GM11168 (cell line): ENCODE measurements around the gene LMCD1.

Source experiments
- in situ Hi-C: fragments of 300-500 bp; cut with MboI; formaldehyde crosslinking; loops from one replicate; pipeline ENCODE4 v1.12.0; 2022; ENCODE audit warnings: low sequenced_read_pairs; ENCODE audit not compliant: unreplicated experiment

LMCD1 gene

DNA sequence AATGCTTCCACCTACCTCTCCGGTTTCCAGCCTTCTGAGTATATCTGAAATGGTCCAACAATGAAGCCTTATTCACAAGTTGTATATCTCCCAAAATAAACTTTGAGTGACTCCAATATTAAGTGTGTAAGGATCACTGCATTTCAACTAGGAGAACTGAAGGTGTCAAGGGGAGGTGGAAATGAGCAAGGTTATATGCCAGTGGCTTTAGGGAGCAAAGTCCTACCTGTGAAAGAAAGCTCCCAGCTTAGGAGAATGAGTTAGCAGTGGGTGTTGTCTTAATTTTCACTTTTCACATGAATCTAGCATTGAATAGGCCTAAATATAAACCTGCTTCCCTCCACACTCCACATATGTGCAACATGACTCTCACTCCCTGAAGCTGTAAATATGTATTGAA lies 29.0 kb downstream of the LMCD1 start:
- in situ Hi-C loops = no loop called here

DNA sequence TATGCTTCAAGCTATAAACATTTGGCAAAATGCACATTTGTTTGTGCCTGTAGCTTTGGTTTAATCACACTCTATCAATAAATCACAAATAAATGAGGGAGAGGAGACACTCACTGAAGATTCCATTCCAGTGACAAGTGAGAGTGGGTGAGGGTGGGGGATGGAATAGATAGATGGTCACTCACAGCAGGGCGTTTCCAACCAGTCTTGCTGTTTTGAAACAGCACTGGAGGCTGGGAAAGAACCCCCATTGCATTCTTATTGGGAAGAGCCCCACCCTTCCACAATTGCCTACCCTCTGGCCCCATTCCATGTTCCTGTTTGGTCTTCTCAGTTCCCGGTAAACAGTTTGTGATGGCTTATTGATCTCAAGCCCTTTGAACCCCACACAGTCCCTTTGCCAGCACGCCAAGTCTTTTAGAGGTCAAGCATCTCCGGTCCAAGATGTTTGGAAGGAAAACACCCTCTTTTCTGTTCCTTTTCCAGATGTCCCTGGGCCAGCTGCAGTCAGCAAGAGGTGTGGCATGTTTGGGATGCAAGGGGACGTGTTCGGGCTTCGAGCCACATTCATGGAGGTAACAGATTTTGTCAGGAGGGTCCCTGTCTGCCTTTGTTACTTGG lies 30.7 kb downstream of the LMCD1 start:
- in situ Hi-C loops = no loop called here

DNA sequence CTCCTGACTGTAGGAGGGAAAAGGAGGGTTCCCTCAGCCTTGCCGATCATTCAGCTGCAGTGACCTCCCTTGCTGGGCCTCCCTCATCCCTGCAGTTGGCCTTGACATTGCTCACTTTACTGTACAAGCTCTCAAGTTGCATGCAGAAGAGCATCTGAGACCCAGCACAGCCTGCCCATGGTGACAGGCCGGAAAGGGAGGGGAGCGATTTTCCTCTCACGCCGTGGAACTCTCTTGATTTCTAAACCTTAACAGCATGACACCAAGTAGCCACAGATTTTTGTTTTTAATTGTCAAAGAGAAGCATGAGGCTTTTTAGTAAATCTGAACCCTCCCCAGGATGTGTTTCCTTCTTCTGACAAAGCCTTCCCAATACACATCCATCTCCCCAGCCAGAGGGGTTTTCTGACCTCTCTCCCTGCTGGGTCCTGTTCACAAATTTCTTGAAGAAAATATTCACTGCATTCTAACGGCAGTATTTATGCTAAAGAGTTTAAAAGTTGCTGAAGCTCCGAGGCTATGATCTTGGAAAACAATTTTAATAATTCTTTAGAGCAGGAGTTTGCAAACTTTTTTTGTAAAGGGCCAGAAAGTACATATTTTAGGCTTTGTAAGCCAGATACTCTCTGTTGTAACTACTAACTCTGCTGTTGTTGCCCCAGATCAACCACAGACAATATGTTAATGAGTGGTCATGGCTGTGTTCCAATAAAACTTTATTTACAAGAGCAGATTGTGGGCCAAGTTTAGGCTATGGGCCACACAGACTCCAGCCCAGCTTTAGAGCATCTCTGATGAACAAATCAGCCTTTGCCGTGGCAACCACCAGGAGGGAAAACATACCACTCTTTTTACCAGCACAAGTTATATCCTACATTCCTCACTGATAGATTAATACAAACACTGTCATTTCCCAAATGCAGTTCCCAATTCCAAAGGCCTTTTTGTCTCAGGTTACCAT lies 34.8 kb downstream of the LMCD1 start:
- in situ Hi-C loops = no loop called here

DNA sequence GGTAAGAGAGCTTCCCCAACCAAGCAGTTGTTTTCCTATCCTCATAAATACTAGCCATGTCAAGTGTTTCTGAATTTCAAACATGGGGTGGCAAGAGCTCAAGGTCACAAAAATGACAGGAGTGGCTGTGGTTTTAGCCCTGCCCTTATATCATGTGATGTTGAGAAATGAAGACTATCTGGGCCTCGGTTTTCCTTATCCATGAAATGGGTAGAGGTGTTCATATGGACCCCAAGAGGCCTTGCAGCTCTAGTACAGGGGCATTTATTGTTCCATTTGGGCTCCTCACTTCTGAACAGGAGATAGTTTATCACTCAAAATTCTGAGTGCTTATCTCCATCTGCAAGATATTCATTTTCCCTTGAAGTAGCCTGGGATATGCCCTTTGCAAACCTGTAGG lies 35.8 kb downstream of the LMCD1 start:
- in situ Hi-C loops = no loop called here

GRCh38 chr3:8538223-8538622 lies 36.6 kb downstream of the LMCD1 start:
- in situ Hi-C loops = no loop called here

DNA sequence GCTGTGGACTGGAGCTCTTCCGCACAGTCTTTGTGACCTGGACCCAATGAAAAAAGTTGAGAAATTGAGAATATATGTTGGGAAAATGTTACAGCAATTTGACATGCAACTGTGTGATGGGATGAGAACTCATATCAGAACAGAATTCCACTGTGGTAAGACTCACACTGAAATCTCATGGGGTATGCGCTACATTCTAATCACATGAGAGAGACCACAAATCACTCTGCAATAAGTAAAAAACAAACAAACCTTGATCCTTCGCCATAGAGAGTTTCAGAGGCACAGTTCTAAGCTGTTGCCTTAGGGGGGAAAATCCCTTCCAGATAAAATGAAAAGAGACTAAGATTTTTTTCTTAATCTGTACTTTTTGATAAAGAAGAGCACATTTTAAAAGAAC lies 37.3 kb downstream of the LMCD1 start:
- in situ Hi-C loops = no loop called here

- in situ Hi-C loops = no loop called here
Measured at GRCh38 chr3:8539419-8539818, 37.8 kb downstream of the LMCD1 start.

GRCh38 chr3:8540456-8540855 lies 38.8 kb downstream of the LMCD1 start:
- in situ Hi-C loops = no loop called here

- in situ Hi-C loops = no loop called here
Measured at GRCh38 chr3:8541486-8541885, 39.9 kb downstream of the LMCD1 start.

DNA sequence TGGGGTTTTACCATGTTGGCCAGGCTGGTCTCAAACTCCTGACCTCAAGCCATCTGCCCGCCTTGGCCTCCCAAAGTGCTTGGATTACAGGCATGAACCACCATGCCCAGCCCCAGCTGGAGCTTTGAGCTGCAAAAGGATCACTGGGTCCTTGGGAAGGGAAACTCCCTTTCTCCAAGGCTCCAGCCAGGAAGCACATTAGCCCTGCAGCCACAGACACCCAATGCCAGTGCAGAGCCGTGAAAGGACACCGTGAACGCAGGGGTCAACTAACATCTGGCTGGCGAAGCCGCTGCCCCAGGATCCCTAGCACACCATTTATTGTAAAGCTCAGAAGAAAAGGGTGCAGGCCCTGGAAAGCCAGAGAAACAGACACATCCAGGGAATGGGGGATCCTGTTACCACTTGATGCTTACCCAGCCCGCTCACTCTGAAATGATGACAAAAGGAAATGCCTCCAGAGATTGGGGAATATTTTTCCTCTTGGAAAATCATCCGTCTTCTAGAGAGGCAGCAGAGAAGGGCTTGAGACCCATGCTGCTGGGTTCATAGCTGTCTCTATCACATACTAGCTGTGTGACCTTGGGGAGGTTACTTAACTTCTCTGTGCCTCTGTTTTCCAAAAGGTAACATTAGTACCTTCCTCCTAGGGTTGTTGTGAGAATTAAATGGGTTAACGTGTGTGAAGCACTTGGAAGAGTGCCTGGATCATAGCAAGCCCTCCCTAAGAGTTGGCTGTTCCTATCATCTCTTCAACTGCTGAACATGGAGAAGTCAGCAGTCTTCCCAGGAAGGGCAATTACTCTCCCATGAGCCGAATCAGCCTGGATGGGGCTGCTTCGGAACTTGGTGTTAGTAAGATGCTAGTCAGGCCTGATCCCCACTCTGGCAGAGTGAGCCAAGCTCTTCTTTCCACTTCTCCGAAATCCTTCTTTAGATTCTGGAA lies 40.8 kb downstream of the LMCD1 start:
- in situ Hi-C loops = no loop called here

DNA sequence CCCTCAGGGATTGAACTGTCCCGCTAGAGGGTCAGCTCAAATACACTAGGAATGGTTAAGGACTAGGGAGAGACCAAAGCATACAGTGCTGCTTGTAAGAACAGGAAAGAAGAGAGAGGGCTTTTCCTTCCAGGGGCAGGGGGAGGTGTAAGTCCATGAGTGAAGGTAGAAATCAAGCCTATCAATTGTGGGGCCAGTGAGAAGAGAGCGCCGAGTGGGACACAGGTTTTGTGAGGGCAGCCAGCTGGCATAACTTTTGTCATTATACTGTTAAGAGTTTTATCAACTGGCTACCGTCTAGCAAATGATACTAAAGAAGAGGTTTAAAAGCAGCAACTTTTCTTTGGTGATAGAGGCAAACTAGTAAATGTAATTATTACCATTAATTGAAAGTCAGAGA lies 45.0 kb downstream of the LMCD1 start:
- in situ Hi-C loops = no loop called here

- in situ Hi-C loops = no loop called here
Measured at GRCh38 chr3:8548502-8549275, 47.1 kb downstream of the LMCD1 start.

DNA sequence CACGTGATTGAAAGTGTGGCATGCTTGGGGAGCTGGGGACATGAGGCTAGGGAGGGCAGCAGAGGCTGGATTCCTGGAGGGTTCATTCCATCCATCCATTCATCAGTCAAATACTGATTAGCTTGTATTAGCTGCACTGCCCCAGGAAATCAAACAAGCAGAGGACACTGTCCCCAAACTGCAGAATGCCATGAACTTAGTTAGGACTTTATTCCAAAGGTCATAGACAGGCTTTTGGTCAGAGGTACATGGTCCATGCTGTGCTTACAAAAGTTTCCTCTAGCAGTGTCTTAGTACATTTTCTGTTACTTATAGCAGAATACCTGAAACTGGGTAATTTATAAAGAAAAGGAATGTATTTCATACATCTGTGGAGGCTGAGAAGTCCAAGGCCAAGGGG lies 47.7 kb downstream of the LMCD1 start:
- in situ Hi-C loops = no loop called here

- in situ Hi-C loops = no loop called here
Measured at GRCh38 chr3:8550611-8551010, 49.0 kb downstream of the LMCD1 start.

GRCh38 chr3:8552223-8552762 lies 50.7 kb downstream of the LMCD1 start:
- in situ Hi-C loops = no loop called here

DNA sequence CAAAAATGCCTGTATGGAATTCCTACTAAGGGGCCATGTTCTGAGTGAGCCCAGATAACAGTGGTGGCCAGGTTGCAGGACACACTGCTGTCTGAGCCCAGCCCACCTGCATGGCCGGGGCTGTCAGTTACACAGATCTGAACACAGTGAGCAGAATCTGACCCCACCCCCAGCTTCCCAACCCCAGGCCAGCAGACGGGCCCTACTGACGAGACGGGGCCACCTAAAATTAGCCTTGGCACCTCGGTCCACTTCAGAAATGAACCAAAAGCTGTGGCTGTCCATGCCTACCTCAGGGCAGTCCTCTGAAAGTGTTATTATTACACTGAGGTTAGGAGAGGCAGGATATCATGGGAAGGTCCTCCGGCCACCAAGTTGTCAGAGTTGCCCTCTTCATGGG lies 51.8 kb downstream of the LMCD1 start:
- in situ Hi-C loops = no loop called here

- in situ Hi-C loops = no loop called here
Measured at GRCh38 chr3:8554696-8555095, 53.1 kb downstream of the LMCD1 start.

GRCh38 chr3:8555113-8555661 lies 53.6 kb downstream of the LMCD1 start:
- in situ Hi-C loops = no loop called here

DNA sequence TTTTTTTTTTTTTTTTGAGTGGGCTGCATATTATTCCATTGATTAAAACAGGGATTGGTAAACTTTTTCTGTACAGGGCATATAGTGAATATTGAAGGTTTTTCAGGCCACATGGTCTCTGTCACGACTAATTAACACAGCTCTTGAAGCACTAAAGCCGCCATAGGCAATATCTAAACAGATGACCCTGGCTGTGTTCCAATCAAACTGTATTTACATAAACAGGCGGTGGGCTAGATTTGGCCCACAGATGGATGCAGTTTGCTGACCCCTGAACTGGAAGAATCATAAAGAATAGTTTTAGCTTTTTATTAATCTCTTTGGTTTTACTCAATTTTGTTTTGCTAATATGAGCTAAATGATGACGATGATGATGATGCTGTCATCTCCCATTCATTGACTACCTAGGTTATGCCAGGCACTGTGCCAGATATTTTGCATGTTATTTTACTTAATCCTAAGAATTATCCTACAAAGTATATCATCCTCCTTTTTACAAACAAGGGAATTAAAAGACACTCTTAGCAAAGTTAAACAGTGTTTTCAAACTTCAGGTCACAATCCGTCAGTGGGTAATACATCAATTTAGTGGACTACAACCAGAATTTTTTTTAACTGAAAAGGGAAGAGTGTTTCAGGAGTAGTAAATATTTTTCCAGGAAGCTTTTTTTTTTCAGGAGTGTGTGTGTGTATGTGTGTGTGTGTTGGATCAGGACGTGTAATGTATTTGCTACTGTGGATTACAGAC lies 54.3 kb downstream of the LMCD1 start:
- in situ Hi-C loops = no loop called here
